Osteoblast (primary cell): ENCODE results near the gene ZNF710. TPM values are rescaled to one million over a fixed set of nuclear protein-coding genes. Genes with fewer than 3 reads are reported as not detected.

Source experiments
- DNase-seq: peaks from one replicate; pipeline ENCODE4 v3.0.0; 2011; ENCODE audit warnings: low spot score, mixed read lengths; ENCODE audit not compliant: insufficient read length; ENCODE audit errors: missing footprints
- H2AFZ ChIP-seq: 2 replicates; pipeline ENCODE4 v1.6.0; 2011; ENCODE audit warnings: mild to moderate bottlenecking, low read length
- H3K27ac ChIP-seq: 2 replicates; pipeline ENCODE4 v1.5.1; 2011; ENCODE audit warnings: mild to moderate bottlenecking, low read depth, low read length, moderate library complexity
- H3K27me3 ChIP-seq: 2 replicates; pipeline ENCODE4 v1.6.0; 2012; ENCODE audit warnings: mild to moderate bottlenecking, control low read depth, inconsistent platforms, low read length, moderate library complexity; ENCODE audit not compliant: insufficient read depth
- H3K36me3 ChIP-seq: 2 replicates; pipeline ENCODE4 v1.5.1; 2011; ENCODE audit warnings: mild to moderate bottlenecking, low read length, control low read depth, moderate library complexity; ENCODE audit not compliant: insufficient read depth
- H3K4me1 ChIP-seq: 2 replicates; pipeline ENCODE4 v1.5.1; 2011; ENCODE audit warnings: mild to moderate bottlenecking, low read length, control low read depth, moderate library complexity; ENCODE audit not compliant: insufficient read depth
- H3K4me2 ChIP-seq: 2 replicates; pipeline ENCODE4 v1.6.0; 2011; ENCODE audit warnings: mild to moderate bottlenecking, low read length; ENCODE audit not compliant: insufficient read depth
- H3K4me3 ChIP-seq: fragments of 200-600 bp; sonication (generic); 3 replicates; pipeline ENCODE4 v1.5.1; 2012; ENCODE audit warnings: mild to moderate bottlenecking, low read length, inconsistent platforms; ENCODE audit not compliant: insufficient read depth
- H3K79me2 ChIP-seq: 2 replicates; pipeline ENCODE4 v1.6.0; 2012; ENCODE audit warnings: mild to moderate bottlenecking, low read length, control low read depth, inconsistent platforms; ENCODE audit not compliant: insufficient read depth
- H3K9me3 ChIP-seq: 2 replicates; pipeline ENCODE4 v1.5.1; 2011; ENCODE audit warnings: low read depth, low read length, control low read depth
- H4K20me1 ChIP-seq: 2 replicates; pipeline ENCODE4 v1.6.0; 2012; ENCODE audit warnings: mild to moderate bottlenecking, low read length, control low read depth; ENCODE audit not compliant: insufficient read depth
- total RNA-seq: library from RNA; depleted of rRNA; stranded (reverse); fragments of >200 nt; gene quantifications from 2 replicates; pipeline ENCODE4 v1.2.3, GENCODE V29; 2012
- TF ChIP-seq, protein P1 (sequence below): IDR thresholded peaks from 2 replicates; pipeline ENCODE4 v1.5.1; 2011; ENCODE audit warnings: mild to moderate bottlenecking, low read depth, low read length, moderate library complexity; ENCODE audit errors: extremely low read depth

ZNF710 gene
- total RNA-seq, 1 donor = 10.9 TPM

DNA sequence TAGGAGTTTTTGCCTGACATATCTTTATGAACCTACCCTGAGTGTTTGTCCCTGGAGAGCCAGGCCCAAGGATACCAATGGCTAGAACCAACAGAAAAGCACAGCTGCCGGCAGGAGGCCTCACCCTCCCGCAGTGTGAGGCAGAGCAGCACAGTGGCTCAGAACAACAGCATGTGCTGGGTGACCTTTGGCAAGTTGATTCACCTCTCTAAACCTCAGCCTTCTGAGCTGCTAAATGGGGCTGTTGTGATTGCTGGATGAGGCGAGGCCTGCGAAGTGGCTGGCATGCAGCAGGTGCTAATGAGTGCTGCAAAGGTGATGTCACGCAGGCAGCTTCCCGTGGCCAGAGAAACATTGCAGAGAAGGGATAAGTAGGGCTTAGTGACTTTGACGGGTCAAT, 77.8 kb downstream of the ZNF710 start:
- no peak overlapping the region for H3K4me2 ChIP-seq
- no peaks in the 10 kb centered on the region for H3K79me2 ChIP-seq
- H3K27ac ChIP-seq = no peak overlapping the region
- H2AFZ ChIP-seq = no peak overlapping the region
- no peaks in the 10 kb centered on the region for H3K27me3 ChIP-seq
- TF ChIP-seq, protein P1, sequence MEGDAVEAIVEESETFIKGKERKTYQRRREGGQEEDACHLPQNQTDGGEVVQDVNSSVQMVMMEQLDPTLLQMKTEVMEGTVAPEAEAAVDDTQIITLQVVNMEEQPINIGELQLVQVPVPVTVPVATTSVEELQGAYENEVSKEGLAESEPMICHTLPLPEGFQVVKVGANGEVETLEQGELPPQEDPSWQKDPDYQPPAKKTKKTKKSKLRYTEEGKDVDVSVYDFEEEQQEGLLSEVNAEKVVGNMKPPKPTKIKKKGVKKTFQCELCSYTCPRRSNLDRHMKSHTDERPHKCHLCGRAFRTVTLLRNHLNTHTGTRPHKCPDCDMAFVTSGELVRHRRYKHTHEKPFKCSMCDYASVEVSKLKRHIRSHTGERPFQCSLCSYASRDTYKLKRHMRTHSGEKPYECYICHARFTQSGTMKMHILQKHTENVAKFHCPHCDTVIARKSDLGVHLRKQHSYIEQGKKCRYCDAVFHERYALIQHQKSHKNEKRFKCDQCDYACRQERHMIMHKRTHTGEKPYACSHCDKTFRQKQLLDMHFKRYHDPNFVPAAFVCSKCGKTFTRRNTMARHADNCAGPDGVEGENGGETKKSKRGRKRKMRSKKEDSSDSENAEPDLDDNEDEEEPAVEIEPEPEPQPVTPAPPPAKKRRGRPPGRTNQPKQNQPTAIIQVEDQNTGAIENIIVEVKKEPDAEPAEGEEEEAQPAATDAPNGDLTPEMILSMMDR = no peak
- H3K4me1 ChIP-seq = no peaks in the 10 kb centered on the region
- H3K9me3 ChIP-seq = no peaks in the 10 kb centered on the region
- DNase-seq = no peak
- H3K4me3 ChIP-seq = no peak overlapping the region
- no peaks in the 10 kb centered on the region for H4K20me1 ChIP-seq
- peaks cover 45% of the 10 kb centered on the region for H3K36me3 ChIP-seq

DNA sequence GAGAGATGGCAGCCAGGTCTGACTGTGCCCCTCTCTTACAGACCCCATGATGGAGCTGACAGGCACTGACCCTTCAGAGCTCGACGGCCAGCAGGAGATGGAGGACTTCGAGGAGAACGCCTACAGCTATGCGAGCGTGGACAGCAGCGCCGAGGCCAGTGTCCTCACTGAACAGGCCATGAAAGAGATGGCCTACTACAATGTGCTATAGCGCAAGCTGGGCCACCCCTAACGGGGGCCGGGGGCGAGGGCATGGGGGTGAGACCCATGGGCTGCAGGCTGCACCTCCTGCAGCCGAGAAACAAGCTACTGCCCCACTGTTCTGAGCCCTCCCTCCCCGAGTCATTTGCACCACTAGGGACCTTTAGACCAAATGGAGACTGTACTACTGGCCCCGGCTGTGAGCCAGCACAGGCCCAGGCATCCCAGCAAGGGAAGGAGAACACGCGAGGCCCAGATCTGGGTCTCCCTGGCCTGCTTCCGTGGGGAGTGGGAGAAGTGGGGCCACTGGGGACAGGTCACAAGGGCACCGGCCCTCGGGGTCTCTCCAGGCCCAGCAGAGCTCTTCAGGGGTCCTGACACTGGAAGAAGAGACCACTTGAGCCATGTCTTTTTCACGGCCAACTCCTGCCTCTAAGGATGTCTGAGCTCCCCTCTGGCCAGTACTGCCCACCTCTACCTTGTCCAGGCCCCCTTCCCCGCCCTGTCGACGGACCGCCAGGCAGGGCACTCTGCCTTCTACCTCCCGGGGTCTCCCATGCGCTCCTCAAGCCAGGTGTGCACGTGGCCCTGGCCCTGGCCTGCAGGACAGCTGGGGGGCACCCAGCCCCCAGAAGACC, 78.7 kb downstream of the ZNF710 start:
- Histone ChIP-seq H3K4me3 (no peak overlapping the region), H3K36me3 (peaks cover 43% of the 10 kb centered on the region), H3K4me1 (no peaks in the 10 kb centered on the region), H3K27ac (no peak overlapping the region), H3K27me3 (no peaks in the 10 kb centered on the region), H3K79me2 (no peaks in the 10 kb centered on the region), H3K9me3 (no peaks in the 10 kb centered on the region), H2AFZ (no peak overlapping the region), H4K20me1 (no peaks in the 10 kb centered on the region), H3K4me2 (no peak overlapping the region)
- TF ChIP-seq, protein P1 = no peak
- no peak for DNase-seq

DNA sequence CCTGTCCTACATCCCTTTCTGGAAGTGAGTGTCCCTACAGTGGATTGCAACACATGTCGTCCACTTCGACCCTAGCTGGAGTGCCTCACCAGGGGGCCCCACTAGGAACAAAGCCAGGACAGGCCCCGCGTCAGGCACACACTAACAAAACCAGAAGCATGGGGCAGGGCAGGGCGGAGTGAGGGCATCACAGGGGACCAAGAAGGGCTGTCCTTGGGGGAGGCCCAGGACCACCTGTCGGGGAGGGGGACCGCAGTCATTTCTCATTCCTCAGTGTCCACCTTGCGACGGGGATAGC, 79.3 kb downstream of the ZNF710 start:
- no peak for DNase-seq
- Histone ChIP-seq H3K27ac (no peak overlapping the region), H3K4me1 (no peaks in the 10 kb centered on the region), H3K79me2 (no peaks in the 10 kb centered on the region), H3K27me3 (no peaks in the 10 kb centered on the region), H3K9me3 (no peaks in the 10 kb centered on the region), H3K4me3 (no peak overlapping the region), H4K20me1 (no peaks in the 10 kb centered on the region), H2AFZ (no peak overlapping the region), H3K4me2 (no peak overlapping the region), H3K36me3 (peaks cover 39% of the 10 kb centered on the region)
- TF ChIP-seq, protein P1 = no peak

DNA sequence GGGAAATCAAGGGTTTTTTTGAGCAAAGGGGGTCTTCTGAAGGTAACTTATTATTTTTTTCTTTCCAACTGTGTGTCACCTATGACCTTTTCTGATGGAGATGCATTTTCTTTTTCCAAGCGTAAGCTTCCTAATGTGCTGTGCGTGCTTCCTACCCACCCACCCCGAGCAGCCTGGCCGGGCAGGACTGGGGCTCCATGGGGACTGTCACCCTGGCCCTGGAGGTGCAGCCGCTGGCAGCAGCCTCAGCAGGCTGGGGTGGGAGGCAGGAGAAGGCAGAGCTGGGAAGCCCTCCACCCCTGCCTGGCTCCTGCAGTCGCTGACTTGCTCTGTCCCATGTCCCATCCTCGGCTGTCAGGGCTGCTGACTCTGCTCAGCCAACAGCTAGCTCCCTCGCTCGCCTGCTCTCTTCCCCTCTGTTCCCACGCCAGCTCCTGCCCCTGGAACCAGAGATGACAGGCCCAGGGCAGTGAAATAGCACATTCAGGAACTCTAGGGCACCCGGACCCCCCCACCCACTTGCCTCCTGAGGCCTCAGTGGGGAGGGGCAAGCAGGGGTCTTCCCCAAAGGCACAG, 79.8 kb downstream of the ZNF710 start:
- Histone ChIP-seq H4K20me1 (no peaks in the 10 kb centered on the region), H3K9me3 (no peaks in the 10 kb centered on the region), H3K36me3 (peaks cover 35% of the 10 kb centered on the region), H3K4me2 (no peak overlapping the region), H3K4me1 (no peaks in the 10 kb centered on the region), H3K27ac (no peak overlapping the region), H3K79me2 (no peaks in the 10 kb centered on the region), H3K4me3 (no peak overlapping the region), H2AFZ (no peak overlapping the region), H3K27me3 (no peaks in the 10 kb centered on the region)
- DNase-seq = no peak
- TF ChIP-seq, protein P1 = no peak
